SH-SY5Y (cell line): ENCODE data around the gene FANCC.

Source experiments
- GATA2 ChIP-seq: IDR thresholded peaks from 2 replicates; pipeline ENCODE4 v1.6.1; 2011; ENCODE audit warnings: mild to moderate bottlenecking, low read depth, low read length
- GATA3 ChIP-seq: IDR thresholded peaks from 2 replicates; pipeline ENCODE4 v1.6.1; 2011; ENCODE audit warnings: low read depth, mild to moderate bottlenecking, low read length, moderate library complexity

DNA sequence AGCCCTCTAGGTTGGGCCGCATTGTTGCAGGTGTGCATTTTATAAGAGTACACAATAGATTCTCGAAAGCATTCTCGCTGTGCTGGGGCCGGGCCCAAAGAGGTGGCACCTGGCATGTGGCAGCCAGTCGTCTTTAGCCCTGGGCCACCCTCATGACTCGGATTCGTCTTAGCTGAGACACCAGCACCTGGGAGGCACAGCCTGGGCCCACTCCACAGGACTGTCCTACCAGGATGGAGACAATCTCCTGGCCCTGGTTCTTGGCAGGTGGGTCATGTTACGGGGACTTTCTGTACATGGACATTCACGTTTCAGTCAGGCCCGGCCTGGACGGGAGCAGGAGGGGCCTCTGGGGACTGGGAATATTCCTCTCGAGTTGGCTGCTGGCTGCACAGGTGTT lies 212.5 kb downstream of the FANCC start:
- no peak for TF ChIP-seq GATA2
- TF ChIP-seq GATA3, result no peak
